ENCODE measurements around the gene ROR1.

- TF ChIP-seq POLR2A (IDR thresholded peaks at IDR 0.05; ENCODE audit: low read depth, low read length) = no peak
- TF ChIP-seq CTCF (IDR thresholded peaks at IDR 0.05; ENCODE audit: extremely low read depth in 1 of 2, insufficient read depth in 1 of 2, low read depth in 1 of 2, low read length in 2 of 2) = no peak
- no peak for TF ChIP-seq MAX (IDR thresholded peaks at IDR 0.05; ENCODE audit: insufficient read depth, insufficient read length)
- no peak for TF ChIP-seq MYC (IDR thresholded peaks at IDR 0.05; ENCODE audit: low read depth, low read length)
- TF ChIP-seq EZH2 (IDR thresholded peaks at IDR 0.05; ENCODE audit: borderline replicate concordance, low read depth, low read length, severe bottlenecking) = no peak
- TF ChIP-seq POLR2AphosphoS5 (IDR thresholded peaks at IDR 0.05; ENCODE audit: insufficient read depth, low read depth, low read length) = no peak
- no peak for TF ChIP-seq JUN (IDR thresholded peaks at IDR 0.05; ENCODE audit: borderline replicate concordance, insufficient read depth, insufficient read length, low read depth)
Measured at GRCh38 chr1:64111787-64112186, 338.0 kb downstream of the ROR1 start.

Data from endothelial cell of umbilical vein (primary cell).